ENCODE measurements around the gene RAD51.

GRCh38 chr15:40739854-40740253, 44.9 kb downstream of the RAD51 start:
- TF ChIP-seq, protein P1, sequence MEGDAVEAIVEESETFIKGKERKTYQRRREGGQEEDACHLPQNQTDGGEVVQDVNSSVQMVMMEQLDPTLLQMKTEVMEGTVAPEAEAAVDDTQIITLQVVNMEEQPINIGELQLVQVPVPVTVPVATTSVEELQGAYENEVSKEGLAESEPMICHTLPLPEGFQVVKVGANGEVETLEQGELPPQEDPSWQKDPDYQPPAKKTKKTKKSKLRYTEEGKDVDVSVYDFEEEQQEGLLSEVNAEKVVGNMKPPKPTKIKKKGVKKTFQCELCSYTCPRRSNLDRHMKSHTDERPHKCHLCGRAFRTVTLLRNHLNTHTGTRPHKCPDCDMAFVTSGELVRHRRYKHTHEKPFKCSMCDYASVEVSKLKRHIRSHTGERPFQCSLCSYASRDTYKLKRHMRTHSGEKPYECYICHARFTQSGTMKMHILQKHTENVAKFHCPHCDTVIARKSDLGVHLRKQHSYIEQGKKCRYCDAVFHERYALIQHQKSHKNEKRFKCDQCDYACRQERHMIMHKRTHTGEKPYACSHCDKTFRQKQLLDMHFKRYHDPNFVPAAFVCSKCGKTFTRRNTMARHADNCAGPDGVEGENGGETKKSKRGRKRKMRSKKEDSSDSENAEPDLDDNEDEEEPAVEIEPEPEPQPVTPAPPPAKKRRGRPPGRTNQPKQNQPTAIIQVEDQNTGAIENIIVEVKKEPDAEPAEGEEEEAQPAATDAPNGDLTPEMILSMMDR (conservative IDR thresholded peaks at IDR 0.05; ENCODE audit: low read length) = no peak
- TF ChIP-seq EZH2phosphoT487 (IDR thresholded peaks at IDR 0.05; ENCODE audit: borderline replicate concordance) = no peak

Data from Loucy (cell line).